Measurements from ENCODE around the gene ARAF.
"Not testable (repeated sequence)": the region's sequence is repeated elsewhere in the genome, so short reads cannot be mapped to it uniquely, and the experiment has no call there.

Gene ARAF

GRCh38 chrX:47586043-47586787 lies 25.2 kb downstream of the ARAF start:
- no peak for DNase-seq (ENCODE audit: low read depth)

- no peak for DNase-seq (ENCODE audit: low read depth)
Measured at GRCh38 chrX:47587091-47587891, 26.3 kb downstream of the ARAF start.

- no peak for DNase-seq (ENCODE audit: low read depth)
Measured at GRCh38 chrX:47587906-47588735, 27.1 kb downstream of the ARAF start.

GRCh38 chrX:47590984-47591383 lies 30.0 kb downstream of the ARAF start:
- DNase-seq (ENCODE audit: low read depth) = no peak

GRCh38 chrX:47593522-47593921 lies 32.5 kb downstream of the ARAF start:
- DNase-seq (ENCODE audit: low read depth) = no peak

- no peak for DNase-seq (ENCODE audit: low read depth)
Measured at GRCh38 chrX:47595716-47596251, 34.8 kb downstream of the ARAF start.

- no peak for DNase-seq (ENCODE audit: low read depth)
Measured at GRCh38 chrX:47596256-47596655, 35.3 kb downstream of the ARAF start.

- no peak for DNase-seq (ENCODE audit: low read depth)
Measured at GRCh38 chrX:47597222-47597621, 36.2 kb downstream of the ARAF start.

GRCh38 chrX:47603125-47603524 lies 42.1 kb downstream of the ARAF start:
- DNase-seq (ENCODE audit: low read depth) = not testable (repeated sequence)

- no peak for DNase-seq (ENCODE audit: low read depth)
Measured at GRCh38 chrX:47605024-47605423, 44.0 kb downstream of the ARAF start.

- DNase-seq (ENCODE audit: low read depth) = no peak
Measured at GRCh38 chrX:47607091-47607490, 46.1 kb downstream of the ARAF start.

- DNase-seq (ENCODE audit: low read depth) = no peak
Measured at GRCh38 chrX:47608130-47608810, 47.3 kb downstream of the ARAF start.

- no peak for DNase-seq (ENCODE audit: low read depth)
Measured at GRCh38 chrX:47610511-47610910, 49.5 kb downstream of the ARAF start.

GRCh38 chrX:47611489-47611888 lies 50.5 kb downstream of the ARAF start:
- DNase-seq (ENCODE audit: low read depth) = no peak

- no peak for DNase-seq (ENCODE audit: low read depth)
Measured at GRCh38 chrX:47611926-47612325, 50.9 kb downstream of the ARAF start.

- no peak for DNase-seq (ENCODE audit: low read depth)
Measured at GRCh38 chrX:47612418-47612817, 51.4 kb downstream of the ARAF start.

GRCh38 chrX:47613082-47613481 lies 52.1 kb downstream of the ARAF start:
- DNase-seq (ENCODE audit: low read depth) = no peak

GRCh38 chrX:47614618-47615017 lies 53.6 kb downstream of the ARAF start:
- no peak for DNase-seq (ENCODE audit: low read depth)

GRCh38 chrX:47618923-47619485 lies 58.0 kb downstream of the ARAF start:
- no peak for DNase-seq (ENCODE audit: low read depth)

GRCh38 chrX:47619486-47620302 lies 58.7 kb downstream of the ARAF start, which contains the start of gene SYN1:
Gene SYN1 (minus strand): TSS chrX:47619857. CDS start chrX:47619728, 129 bp downstream.
- DNase-seq (ENCODE audit: low read depth) = peak; percentile 28

Measured in GM04504 (cell line).